ENCODE results near the gene MEX3A. TPM values are rescaled to one million over a fixed set of nuclear protein-coding genes. Genes with fewer than 3 reads are reported as not detected.
A peak's percentile ranks its signal among the peaks of the same experiment; 100 is the strongest.

Gene MEX3A
- total and polyA plus RNA-seq, 4 donors: 0.52 to 1.3 (median 0.91) TPM

DNA sequence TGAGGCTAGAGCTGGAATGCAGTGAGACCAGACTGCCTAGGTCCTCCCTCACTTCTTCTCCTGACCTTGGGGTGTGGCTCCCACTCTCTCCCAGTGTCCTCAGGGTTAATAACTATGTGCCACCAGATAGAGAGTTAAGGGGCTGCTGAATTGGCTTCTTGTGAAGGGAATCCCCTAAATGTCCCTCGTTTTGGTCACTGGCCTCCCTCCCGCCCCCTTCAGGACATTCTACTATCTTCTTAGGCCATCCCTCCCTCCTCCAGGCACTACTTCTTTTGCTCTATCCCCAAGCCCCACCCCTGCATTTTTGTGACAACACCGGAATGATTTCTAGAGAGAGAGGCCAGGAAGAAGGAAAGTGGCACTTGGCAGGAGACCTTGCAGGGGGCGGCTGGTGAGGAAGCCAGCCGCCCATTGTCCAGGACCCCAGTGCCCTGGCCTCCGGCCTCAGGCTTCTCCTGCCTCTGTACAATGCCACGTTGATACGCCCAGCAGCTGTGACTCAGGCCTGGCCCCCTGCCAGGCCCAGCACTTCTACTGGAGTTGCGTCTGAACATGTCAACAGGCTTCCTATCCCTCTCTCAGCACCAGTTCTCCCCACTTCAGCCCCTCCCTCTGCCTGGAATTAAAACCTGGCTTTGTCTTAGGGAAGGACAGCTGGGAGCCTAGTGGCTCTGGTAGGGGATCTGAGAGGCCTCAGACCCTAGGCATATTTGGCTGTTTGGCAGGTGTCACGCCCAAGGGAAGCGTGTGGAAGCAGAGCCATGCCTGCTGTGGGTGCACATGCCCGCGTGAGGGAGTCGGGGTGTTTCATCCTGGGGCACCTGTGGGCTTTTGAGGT is 41.3 kb upstream of the MEX3A start:
- TF ChIP-seq EGR1 (IDR thresholded peaks at IDR 0.05; ENCODE audit: low read depth in 2 of 2) (no peak), YY1 (IDR thresholded peaks at IDR 0.05) (peak; percentile 54), GABPA (IDR thresholded peaks at IDR 0.05 in 1 of 2, conservative IDR thresholded peaks at IDR 0.05 in 1 of 2) (no peak), JUND (IDR thresholded peaks at IDR 0.05) (peak; percentile 88 to 95), SP1 (IDR thresholded peaks at IDR 0.05) (peak; percentile 60), HNF4G (IDR thresholded peaks at IDR 0.05) (no peak), HNF4A (conservative IDR thresholded peaks at IDR 0.05) (peak in 1 of 2 donors; percentile 30), NR2F2 (IDR thresholded peaks at IDR 0.05) (peak; percentile 87), FOXA1 (IDR thresholded peaks at IDR 0.05) (no peak), RXRA (IDR thresholded peaks at IDR 0.05) (peak; percentile 12 to 43), RAD21 (IDR thresholded peaks at IDR 0.05) (peak; percentile 40 to 52), FOXA2 (IDR thresholded peaks at IDR 0.05) (peak; percentile 71)
- TF ChIP-seq, protein P1, sequence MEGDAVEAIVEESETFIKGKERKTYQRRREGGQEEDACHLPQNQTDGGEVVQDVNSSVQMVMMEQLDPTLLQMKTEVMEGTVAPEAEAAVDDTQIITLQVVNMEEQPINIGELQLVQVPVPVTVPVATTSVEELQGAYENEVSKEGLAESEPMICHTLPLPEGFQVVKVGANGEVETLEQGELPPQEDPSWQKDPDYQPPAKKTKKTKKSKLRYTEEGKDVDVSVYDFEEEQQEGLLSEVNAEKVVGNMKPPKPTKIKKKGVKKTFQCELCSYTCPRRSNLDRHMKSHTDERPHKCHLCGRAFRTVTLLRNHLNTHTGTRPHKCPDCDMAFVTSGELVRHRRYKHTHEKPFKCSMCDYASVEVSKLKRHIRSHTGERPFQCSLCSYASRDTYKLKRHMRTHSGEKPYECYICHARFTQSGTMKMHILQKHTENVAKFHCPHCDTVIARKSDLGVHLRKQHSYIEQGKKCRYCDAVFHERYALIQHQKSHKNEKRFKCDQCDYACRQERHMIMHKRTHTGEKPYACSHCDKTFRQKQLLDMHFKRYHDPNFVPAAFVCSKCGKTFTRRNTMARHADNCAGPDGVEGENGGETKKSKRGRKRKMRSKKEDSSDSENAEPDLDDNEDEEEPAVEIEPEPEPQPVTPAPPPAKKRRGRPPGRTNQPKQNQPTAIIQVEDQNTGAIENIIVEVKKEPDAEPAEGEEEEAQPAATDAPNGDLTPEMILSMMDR (IDR thresholded peaks at IDR 0.05; ENCODE audit: low read depth, low read length, missing input control): no peak
- TF ChIP-seq, protein P2, sequence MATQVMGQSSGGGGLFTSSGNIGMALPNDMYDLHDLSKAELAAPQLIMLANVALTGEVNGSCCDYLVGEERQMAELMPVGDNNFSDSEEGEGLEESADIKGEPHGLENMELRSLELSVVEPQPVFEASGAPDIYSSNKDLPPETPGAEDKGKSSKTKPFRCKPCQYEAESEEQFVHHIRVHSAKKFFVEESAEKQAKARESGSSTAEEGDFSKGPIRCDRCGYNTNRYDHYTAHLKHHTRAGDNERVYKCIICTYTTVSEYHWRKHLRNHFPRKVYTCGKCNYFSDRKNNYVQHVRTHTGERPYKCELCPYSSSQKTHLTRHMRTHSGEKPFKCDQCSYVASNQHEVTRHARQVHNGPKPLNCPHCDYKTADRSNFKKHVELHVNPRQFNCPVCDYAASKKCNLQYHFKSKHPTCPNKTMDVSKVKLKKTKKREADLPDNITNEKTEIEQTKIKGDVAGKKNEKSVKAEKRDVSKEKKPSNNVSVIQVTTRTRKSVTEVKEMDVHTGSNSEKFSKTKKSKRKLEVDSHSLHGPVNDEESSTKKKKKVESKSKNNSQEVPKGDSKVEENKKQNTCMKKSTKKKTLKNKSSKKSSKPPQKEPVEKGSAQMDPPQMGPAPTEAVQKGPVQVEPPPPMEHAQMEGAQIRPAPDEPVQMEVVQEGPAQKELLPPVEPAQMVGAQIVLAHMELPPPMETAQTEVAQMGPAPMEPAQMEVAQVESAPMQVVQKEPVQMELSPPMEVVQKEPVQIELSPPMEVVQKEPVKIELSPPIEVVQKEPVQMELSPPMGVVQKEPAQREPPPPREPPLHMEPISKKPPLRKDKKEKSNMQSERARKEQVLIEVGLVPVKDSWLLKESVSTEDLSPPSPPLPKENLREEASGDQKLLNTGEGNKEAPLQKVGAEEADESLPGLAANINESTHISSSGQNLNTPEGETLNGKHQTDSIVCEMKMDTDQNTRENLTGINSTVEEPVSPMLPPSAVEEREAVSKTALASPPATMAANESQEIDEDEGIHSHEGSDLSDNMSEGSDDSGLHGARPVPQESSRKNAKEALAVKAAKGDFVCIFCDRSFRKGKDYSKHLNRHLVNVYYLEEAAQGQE (IDR thresholded peaks at IDR 0.05): peak; percentile 65
- TF ChIP-seq, protein P3, sequence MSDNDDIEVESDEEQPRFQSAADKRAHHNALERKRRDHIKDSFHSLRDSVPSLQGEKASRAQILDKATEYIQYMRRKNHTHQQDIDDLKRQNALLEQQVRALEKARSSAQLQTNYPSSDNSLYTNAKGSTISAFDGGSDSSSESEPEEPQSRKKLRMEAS (IDR thresholded peaks at IDR 0.05): peak; percentile 46
- TF ChIP-seq, protein P4, sequence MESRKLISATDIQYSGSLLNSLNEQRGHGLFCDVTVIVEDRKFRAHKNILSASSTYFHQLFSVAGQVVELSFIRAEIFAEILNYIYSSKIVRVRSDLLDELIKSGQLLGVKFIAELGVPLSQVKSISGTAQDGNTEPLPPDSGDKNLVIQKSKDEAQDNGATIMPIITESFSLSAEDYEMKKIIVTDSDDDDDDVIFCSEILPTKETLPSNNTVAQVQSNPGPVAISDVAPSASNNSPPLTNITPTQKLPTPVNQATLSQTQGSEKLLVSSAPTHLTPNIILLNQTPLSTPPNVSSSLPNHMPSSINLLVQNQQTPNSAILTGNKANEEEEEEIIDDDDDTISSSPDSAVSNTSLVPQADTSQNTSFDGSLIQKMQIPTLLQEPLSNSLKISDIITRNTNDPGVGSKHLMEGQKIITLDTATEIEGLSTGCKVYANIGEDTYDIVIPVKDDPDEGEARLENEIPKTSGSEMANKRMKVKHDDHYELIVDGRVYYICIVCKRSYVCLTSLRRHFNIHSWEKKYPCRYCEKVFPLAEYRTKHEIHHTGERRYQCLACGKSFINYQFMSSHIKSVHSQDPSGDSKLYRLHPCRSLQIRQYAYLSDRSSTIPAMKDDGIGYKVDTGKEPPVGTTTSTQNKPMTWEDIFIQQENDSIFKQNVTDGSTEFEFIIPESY (IDR thresholded peaks at IDR 0.05): peak; percentile 19
- TF ChIP-seq, protein P5, sequence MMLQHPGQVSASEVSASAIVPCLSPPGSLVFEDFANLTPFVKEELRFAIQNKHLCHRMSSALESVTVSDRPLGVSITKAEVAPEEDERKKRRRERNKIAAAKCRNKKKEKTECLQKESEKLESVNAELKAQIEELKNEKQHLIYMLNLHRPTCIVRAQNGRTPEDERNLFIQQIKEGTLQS (IDR thresholded peaks at IDR 0.05): peak; percentile 44
- no peaks in the 10 kb centered on the region for H3K36me3 ChIP-seq (ENCODE audit: control insufficient read depth in 4 of 4, insufficient read depth in 3 of 4, low read depth in 1 of 4, low read length in 3 of 4)
- H3K27me3 ChIP-seq (ENCODE audit: control insufficient read depth in 4 of 4, insufficient read depth in 4 of 4, low read length in 3 of 4): no peaks in the 10 kb centered on the region
- H3K9ac ChIP-seq (ENCODE audit: low read depth in 1 of 2, low read length in 2 of 2): peak overlapping the region in 1 of 2 donors; percentile 78
- peak; percentile 92 for DNase-seq (ENCODE audit: low spot score)
- peak overlapping the region; percentile 91 to 93 for H3K27ac ChIP-seq (ENCODE audit: low read depth in 1 of 2, low read length in 2 of 2)
- H3K4me3 ChIP-seq (ENCODE audit: low read depth in 1 of 3, low read length in 3 of 3): no peak overlapping the region
- 30% methylated on average over 14 of the region's 14 CpGs for WGBS
- no peaks in the 10 kb centered on the region for H3K9me3 ChIP-seq (ENCODE audit: control insufficient read depth in 4 of 4, low read length in 3 of 4)
- peaks cover 14 to 69% (median 49%) of the 10 kb centered on the region in 4 donors for H3K4me1 ChIP-seq (ENCODE audit: control insufficient read depth in 4 of 4, insufficient read depth in 4 of 4, low read length in 3 of 4)
